ENCODE data around the gene ITIH4. TPM values are rescaled to one million over a fixed set of nuclear protein-coding genes. Genes with fewer than 3 reads are reported as not detected.

The ITIH4 gene
- 0.09 and 0.40 TPM in 2 replicates for total RNA-seq (2014; rRNA removed; shearing (Covaris generic))

DNA sequence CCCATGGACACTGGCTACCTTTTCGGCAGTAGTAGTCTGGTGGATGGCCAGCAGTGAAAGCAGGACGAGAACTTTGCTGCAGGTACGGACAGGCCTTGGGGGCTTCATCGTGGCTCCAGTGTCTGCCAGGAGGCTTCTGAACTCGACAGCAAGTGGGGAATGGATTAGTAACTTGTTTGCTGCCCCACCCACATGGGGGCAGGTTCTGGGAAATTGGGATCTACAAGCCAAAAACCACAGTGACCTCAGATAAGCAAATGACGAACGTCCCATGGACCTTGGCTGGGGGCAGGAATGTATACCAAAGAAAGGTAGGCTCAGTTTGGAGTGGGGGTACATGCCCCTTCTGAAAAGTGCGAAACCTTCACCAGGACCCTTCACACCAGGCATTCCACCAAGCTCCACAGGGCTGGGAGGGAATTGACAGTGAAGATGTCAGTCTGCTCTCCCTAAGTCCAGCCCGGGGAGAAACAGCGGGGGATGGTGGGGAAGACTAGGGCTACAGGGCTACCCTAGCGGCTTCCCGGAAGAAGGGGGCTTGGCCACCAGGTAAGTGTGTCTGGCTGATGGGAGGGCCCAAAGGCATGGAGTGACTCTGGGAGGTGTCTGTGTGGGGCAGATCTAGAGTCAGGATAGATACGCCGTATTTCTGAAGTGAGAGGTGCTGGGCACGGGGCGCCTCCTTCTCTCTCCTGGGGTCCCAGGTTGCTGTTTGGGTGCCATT lies at the start of gene ITIH4:
TSS of gene ITIH4 (minus strand) at position 138 of the 724 bp plus-strand sequence. CDS start at position 108, 30 bp downstream.
- DNase-seq (ENCODE audit: low read depth): peak; percentile 30

DNA sequence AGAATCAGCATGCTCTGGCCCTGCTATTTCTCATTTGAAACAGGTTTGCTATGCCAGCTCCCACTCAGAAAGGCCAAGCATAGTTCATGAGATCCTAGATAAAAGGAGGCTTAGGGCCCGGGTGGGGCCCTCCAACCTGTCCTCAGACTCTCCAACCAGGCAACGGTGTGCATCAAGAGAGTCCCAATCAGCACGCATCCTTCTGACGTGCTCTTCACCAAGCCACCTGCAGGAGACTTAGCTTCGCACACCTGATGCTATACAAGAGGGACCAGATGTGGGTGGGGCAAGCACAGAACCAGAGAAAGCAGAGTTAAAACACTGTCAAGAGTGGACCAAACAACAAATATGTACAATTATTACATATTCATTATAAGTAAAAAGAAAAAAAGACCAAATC lies 49.6 kb upstream of the ITIH4 start:
- no peak for DNase-seq (ENCODE audit: low read depth)

DNA sequence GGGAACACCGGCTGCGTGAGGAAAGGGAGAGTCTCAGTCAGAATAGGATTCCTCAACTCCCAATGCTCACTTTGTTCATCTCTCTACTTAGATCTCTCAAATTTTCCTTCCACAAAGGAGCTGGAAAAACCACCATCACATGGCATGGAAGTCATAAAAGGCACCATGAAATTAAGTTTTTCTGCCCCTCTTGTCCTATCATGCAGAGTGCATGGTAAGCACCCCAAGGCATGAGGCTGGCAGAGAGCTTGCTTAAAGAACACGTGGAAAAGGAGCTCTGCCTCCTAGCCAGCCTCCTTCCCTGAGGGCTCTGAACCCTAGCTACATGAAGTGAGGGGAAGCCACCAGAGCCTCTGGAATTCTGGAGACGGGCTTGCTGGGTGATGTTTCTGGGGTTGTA lies 49.1 kb upstream of the ITIH4 start:
- DNase-seq (ENCODE audit: low read depth): no peak

DNA sequence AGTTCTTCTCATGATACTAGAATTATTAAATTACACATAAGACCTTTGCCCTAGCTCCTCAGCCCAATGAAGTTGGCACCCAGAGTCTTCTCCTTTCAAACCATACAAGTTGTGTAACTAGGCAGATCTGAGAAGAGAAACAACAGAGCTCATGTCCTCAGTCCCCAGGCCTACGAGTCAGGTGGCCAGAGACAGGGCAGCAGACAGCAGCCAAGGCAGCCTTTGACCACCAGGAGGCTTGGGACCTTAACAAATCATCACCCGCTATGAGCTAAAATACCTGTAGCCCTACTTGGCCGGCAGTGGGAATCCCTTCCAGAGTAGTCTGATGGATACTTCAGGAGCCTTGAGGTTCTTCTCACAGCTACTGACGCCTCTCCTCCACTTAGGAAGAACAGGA lies 48.6 kb upstream of the ITIH4 start:
- DNase-seq (ENCODE audit: low read depth): no peak

DNA sequence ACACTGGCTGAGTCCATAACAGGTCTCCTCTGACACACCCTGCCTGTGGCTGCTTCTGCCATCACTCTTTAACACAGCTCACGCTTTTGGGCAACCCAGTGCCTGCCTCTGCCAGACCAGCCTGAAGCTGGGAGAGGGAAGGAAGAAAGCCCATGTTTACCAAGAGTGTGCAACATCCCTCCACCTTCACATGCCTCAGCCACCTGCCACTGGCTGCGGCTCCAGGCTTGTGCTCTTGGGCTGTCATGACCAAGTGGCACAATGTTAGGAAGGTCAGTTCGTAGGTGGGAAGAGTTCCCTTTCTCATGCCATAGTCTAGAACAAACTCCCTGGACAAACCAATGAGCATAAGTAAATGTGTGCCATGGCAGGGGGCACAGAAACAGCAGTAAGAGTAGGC lies 46.6 kb upstream of the ITIH4 start:
- DNase-seq (ENCODE audit: low read depth): no peak

DNA sequence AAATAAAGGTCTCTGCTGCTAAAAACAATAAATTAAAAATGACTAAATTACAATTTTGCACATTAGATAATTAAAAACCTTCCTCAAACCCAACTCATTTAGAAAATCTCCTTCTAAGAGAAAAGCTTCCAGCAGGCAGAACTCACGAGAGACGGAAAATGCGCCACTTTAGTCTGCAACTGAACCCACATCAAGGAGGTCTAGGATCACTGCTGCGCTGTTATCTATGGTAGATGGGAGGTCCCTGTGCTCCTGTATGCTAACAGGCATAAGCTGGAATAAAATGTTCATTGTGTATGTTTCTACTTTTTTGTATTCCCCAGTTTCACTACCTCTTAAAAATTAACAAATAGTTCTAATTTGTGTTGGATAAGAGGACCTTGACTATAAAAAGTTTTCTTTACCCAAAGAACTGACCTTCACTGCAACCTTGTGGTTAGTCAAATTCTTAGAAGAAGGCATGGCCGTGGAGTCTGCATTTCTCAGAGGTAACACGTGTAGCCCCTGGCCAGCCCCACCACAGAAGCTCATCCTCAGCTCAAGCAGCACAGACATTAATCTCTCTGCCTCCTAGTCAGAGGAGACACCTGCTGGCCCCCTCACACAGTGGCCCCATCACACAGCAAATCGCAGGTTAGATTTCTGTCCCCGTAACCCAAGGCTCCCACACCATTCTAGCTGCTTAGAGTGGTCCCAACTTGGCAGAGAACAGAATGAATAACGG lies 44.6 kb upstream of the ITIH4 start:
- no peak for DNase-seq (ENCODE audit: low read depth)

DNA sequence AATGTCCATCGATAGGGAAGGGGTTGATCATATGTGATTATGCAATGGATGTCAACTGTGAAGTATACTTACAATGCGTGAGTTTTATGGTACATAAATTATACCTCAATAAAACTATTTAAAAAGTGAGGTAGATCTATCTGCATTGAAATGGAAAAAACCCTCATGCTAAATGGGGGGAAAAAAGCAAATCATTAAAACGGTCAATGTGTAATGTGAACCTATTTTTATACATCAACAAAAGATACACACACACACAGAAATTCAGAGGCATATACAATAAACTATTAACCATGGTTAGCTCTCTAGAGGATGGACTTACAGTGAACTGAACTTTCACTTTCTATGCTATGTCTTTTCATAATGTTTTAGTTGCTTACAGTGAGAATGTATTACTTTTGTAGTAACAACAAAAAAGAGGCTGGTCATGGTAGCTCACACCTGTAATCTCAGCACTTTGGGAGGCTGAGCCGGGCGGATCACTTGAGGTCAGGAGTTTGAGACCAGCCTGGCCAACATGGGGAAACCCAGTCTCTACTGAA lies 43.8 kb upstream of the ITIH4 start:
- DNase-seq (ENCODE audit: low read depth): no peak

DNA sequence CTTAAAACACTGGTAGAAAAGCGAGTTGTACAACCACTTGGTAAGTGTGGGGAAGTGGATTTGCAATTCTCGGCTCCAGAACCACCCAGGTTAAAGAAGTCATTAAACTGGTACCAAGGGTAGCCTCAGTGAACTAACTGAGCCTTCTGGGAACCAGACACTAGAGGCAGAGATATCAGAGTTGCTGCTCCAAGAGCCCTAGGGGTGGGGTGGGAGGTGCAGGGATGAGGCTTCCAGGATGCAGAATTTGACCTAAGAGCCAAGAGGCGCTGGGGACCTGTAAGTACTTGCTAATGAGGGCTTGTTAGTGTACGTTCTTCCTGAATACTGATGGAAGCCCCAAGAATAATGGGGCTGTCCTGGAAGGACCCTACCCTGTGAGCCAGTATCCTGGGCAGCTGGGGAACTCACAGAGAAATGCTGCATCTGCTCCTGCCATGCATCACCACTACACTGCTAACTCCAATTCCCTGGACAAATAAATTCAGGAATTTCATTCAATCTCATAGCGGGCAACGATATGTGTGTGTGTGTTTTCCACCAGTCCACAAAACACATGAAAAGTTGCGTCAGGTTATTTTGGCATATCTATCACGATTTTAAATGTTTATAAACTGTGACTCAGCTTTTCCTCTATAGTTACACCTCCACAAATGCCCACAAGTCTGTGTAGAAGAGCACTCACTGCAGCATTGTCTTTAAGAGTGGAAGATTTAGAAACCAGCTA lies 43.1 kb upstream of the ITIH4 start:
- DNase-seq (ENCODE audit: low read depth): no peak

DNA sequence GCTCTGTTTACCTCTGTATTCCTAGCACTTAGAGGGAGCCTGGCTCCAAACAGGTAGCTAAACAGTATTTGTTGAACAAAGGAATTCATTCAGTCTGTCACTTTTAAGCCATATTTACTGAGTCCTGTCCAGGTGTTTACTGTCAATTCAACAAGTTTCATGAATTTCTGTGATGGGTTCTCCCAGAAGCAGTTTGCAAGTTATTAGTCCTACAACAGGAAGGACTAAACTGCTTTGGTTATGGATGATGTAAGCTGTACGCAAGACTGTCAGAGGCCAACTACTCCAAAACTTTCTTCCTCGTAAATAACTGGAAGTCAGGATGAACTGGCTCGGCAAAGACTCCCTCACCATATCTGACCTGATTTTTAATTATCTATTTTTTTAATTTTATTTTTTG lies 41.8 kb upstream of the ITIH4 start:
- DNase-seq (ENCODE audit: low read depth): no peak

DNA sequence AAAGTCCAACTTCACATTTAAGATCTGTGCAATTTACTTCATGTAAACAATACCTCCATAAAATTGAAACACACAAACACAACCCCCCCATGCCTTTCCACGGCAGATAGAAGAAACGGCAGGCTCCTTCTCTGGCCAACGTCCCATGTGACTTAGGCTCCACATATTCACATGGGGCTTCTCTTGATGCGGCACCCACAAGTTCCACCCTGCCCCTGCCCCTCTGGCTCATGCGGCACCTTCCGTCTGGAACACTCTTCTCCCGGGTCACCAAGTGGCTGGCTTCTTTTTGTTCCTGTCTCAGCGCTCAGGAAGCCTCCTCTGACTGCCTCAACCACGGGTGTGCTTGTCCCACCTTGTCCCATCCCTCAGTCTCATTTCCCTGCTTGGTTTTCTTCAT lies 41.3 kb upstream of the ITIH4 start:
- DNase-seq (ENCODE audit: low read depth): no peak

DNA sequence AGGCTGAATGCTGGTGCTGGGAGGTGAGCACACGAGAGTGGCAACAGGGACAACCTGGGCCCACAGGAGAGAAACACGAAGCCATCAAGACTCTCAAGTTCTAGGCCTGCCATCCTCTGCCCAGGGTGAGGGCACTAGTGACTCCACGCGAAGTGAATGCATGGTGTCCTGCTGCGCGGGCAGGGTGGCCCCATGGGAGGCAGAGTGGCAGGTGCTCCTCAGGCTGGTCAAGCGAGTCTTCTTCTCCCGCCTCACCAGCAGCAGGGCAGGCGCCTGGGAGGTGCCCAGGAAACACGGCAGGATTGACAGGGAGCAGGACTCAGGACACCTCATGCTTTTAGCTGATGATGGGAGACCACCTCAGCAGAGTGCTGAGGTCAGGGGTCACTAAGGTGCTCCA lies 40.0 kb upstream of the ITIH4 start:
- no peak for DNase-seq (ENCODE audit: low read depth)

DNA sequence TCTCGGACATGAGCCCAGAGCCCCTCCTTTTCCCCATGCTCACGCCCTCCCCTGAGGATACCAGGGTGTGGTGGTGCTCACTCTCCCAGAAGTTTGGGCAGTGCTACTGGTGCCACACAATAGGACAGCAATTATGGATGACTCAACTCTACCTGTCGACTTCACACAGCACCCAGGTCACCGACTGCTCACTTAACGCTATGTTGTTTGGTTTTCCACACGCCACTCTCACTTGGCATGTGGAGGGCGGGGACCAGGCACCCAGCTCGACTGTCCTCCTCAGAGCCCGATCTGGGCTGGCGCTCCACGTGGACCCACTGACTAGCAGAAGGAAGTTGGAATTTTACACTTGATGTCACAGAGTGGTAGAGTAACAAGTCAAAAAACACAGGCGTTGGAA lies 36.0 kb upstream of the ITIH4 start:
- no peak for DNase-seq (ENCODE audit: low read depth)

DNA sequence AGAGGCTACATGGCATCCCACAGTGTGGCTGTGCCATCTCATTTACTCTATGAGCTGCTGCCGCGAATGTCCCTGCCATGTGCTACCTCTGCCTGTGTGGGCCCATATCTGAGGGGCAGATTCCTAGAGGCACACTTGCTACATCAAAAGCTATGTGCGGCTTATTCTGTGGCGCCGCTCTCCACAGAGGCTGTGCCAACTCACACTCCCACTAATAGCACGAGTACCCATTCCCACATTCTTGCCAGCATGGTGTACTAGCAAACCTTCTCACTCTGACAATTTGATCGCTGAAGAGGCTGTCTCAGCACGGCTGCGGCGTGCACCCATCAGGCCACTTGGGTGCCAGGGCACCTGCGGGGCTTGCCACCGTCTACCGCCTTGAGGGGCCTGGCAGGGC lies 35.5 kb upstream of the ITIH4 start:
- DNase-seq (ENCODE audit: low read depth): no peak

DNA sequence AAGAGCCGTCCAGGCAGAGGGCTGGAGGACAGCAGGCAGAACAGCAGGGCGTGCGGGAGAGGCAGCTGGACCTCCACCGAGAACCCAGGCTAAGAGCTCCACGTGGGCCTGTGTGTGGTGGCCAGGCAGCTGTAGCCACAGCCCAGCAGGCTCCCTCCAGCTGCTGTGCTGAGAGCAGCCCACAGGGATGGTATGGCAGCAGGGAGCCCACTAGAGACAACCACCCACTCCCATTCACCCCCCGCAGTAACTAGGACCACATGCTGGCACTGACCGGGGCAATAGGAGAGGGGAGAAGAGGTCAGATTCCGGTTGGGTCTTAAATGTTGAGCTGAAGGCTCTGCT lies 29.9 kb upstream of the ITIH4 start:
- DNase-seq (ENCODE audit: low read depth): no peak

DNA sequence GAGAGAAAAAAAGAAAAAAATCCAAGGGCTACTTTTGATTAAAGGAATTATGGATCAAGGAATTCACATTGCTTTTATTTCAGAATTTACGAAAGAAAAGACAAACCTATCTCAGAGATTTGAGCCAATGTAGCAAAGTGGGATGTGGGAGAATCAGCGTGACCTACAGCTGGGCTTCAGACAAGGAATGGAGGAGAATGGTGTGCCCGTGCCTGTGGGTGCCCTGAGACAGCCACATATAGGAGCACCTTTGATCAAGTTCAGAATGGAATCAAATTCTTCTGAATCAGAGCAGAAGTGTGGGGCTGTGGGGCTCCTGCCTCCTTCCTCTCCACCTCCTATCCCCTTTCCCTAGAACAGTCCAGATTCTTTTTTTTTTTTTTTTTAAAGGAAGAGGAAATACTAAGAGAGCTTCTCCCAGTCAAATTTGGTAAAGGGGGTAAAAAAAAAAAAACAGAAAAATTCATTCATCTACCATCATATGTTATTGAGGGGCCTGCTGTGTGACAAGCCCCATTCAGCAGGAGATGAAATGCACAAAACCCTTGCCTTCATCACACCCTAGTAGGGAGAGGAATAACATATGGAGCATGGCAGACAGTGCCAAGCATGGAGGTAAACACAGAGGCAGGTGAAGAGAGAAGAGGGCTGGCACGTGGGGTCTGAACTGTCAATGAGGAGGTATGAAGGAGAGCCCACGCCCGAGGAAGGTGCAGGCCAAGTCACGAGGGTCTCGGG lies 29.4 kb upstream of the ITIH4 start:
- no peak for DNase-seq (ENCODE audit: low read depth)

DNA sequence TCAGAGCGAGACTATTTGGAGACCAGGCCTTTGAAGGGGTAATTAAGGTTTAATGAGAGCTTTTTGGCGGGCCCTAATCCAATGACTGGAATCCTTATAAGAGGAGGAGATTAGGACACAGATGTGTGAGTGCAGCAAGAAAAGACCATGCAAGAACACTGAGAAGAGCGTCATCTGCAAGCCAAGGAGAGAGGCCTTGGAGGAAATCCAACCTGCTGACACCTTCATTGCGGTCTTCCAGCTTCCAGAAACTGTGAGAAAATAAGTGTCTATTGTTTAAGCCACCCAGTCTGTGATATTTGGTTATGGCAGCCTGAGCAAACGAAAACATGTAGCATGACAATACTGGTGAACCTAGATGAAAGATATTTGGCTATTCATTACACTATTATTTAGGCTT lies 27.4 kb upstream of the ITIH4 start:
- no peak for DNase-seq (ENCODE audit: low read depth)

DNA sequence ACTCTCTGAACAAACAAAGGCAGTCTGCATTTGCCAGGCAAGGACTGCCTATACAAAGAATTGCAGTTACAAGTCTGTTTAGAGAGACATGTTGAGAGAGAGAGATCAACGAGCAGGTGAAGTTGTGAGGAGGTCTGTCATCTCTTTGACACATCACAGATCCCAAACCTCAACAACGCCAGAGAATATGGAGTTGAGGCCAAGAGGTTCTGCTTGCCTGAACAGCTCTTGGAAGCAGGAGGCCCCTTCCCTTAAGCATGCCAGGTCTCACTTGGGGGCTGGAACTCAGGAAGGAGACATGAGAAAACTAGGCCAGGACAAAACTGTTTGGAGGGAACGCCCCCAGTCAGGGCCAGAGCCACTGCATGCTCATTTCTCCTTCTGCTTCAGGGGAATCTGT lies 26.7 kb upstream of the ITIH4 start:
- DNase-seq (ENCODE audit: low read depth): no peak

DNA sequence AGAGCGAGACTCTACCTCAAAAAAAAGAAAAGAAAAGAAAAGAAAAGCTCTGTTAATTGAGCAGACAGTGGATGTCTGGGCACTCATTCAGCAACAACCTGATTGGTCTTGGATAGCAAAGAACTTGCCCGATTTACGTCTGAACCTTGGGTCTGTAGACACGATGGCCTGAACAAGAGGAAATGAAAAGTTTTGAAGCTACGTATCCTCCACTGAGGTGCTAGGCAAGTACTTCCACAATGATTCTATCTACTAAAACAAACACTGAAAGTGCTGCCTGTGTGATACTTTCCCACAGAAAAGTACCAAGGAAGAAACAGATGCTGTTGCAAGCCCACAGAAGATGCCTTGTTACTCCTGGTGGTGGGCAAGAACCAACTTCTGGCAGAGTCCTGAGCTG lies 26.2 kb upstream of the ITIH4 start:
- DNase-seq (ENCODE audit: low read depth): no peak

DNA sequence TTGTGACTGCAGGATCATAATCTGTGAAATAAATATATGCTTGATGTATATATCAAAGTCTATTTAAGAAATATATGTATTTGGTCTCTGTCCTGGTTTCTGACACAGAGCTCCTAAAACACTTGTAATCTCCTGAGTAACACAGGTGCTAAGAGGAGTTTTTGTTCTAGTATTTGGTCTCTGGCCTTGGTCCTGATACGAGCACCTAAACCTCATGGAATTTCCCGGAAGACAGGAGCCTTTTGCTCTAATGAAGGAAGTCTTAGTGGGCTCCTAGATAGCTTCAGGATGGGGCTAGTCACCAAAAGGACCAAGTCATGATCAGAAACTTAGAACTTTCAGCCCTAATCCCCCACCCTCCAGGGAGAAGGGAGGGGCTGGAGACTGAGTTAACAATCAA lies 23.5 kb upstream of the ITIH4 start:
- no peak for DNase-seq (ENCODE audit: low read depth)

DNA sequence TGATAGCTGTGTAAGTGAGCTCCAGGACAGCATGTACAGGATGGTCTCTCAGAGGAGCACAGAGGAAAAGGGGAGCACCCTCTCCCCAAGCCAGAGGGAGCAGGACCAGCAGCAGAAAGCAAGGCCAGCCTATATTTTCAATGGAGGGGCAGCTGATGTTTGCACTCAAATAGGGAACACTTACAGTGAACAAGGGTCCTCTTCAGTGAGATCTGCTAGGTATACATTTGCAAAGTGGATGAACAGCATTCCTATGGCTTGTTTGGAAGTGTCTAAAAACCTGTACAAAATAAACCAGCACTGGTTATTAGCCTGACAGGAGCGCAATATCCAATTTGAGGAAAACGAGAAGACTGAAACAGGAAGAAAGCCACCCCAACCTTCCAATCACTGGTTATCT lies 21.9 kb upstream of the ITIH4 start:
- no peak for DNase-seq (ENCODE audit: low read depth)

DNA sequence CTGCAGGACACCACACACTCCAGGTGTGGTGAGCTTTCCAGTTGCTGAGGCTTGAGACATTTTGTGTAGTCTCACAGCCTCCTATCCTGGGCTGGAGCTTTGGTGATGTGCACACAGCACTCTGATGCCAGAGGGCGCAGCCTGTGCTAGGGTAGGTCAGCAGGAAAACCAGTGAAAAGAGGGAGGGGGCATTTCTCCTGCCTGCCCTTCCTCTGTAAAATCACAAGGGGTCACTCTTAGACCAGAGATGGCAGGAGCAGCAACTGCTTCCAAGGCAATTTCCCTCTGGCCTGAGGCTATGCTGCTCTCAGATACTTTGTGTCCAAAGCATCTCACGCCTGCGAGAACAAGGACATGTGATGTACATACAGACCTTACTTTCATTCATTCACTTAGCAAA lies 20.9 kb upstream of the ITIH4 start:
- peak; percentile 16 for DNase-seq (ENCODE audit: low read depth)

DNA sequence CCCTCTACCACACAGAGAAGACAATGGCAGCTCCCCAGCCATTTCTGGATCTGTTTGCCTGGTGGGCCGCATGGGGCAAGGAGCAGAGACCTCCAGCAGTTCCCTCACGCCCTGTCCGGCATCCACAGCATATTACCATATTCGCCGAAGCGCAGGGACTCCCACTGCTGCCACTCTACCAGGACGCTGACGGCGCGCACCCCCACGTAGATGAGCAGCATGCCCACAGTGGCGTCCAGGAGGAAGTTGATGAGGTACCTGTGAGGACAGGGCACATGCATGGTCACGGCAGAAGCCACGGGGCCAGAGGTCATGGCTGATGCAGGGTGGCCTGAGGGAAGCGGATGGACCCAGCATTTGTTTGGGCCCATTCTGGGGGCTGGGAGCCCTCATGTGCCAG lies 19.2 kb upstream of the ITIH4 start:
- no peak for DNase-seq (ENCODE audit: low read depth)

Data from Daoy (cell line).